Dedifferentiated amniotic fluid mesenchymal stem cell (primary cell): ENCODE results near the gene OR1Q1.
"Not testable (repeated sequence)": the region's sequence is repeated elsewhere in the genome, so short reads cannot be mapped to it uniquely, and the experiment has no call there.

Experiments used
- DNase-seq: peaks from one replicate; pipeline ENCODE4 v3.0.0-alpha.2; 2016; ENCODE audit errors: extremely low spot score

The OR1Q1 gene, protein sequence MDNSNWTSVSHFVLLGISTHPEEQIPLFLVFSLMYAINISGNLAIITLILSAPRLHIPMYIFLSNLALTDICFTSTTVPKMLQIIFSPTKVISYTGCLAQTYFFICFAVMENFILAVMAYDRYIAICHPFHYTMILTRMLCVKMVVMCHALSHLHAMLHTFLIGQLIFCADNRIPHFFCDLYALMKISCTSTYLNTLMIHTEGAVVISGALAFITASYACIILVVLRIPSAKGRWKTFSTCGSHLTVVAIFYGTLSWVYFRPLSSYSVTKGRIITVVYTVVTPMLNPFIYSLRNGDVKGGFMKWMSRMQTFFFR

DNA sequence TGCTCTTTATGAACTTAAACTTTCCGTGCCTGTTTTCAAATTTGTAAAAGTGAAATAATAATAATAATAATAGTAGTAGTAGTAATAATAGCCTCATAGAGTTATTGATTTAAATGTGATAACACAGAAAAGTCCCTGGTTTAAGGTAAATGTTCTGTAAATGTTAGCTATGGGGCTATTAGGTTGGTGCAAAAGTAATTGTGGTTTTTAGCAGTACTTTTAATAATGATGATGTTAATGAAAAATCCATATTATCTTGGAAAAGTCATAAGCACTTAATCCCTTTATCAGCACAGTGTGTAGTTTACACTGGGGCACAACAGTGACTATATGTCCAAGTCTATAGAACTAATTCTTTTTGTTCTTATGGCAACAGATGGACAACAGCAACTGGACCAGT is at the start of gene OR1Q1:
TSS of gene OR1Q1 (plus strand) at position 377 of the 400 bp plus-strand sequence. CDS start at position 377, 0 bp downstream.
- DNase-seq: no peak

DNA sequence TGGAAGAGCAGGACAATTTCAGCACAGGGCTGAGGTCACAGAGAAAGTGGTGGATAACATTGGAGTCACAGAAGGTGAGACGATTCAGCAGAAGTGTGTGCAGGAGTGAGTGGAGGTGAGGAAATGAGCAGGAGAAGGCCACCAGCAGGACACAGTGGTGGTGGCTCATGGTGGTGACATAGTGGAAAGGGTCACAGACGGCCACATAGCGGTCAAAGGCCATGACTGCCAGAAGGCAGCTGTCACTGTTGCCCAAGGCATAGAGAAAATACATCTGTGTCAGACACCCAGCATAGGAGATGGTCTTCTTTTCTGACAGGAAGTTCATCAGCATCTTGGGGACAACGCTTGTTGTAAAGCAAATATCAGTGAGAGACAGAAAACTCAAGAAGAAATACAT is 46.6 kb upstream of the OR1Q1 start:
- DNase-seq: peak; percentile 5

DNA sequence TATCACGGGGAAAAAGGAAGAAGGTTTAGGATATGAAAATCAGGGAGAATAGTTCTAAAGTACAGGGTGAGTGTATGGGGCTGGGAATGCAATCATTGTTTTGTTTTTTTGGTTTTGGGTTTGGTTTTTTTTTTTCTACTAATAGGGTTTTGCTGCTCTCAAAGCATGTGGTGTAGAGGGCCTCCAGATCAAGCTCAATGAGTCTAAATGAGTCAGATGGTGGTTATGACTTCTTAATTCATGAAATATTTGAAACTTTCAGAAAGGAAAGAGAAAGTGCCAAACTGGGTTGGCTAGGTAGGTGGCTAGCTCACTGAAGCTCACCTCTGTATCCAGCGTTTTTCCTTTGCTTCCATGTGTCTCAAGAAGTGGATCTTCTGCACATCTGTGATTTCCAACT is 42.1 kb upstream of the OR1Q1 start:
- DNase-seq: peak; percentile 12

DNA sequence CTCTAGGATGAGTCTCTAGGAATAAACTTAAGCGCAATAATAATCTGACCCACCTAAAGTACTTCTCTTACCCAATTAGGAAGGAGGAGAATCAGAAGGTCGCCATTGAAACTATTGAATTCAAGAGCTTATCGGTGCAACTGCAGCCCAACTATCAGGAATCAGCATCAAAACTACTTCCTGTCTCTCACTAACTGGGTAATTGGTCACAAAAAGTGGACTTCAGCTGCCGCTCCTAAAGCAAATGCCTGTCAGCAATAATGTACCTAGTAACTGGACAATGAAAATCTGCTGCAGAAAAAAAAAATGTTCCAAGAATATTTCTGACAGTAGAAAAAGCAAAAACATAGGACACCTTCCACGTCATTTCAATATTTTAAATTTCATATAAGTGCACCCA is 34.7 kb upstream of the OR1Q1 start:
- peak; percentile 3 for DNase-seq

DNA sequence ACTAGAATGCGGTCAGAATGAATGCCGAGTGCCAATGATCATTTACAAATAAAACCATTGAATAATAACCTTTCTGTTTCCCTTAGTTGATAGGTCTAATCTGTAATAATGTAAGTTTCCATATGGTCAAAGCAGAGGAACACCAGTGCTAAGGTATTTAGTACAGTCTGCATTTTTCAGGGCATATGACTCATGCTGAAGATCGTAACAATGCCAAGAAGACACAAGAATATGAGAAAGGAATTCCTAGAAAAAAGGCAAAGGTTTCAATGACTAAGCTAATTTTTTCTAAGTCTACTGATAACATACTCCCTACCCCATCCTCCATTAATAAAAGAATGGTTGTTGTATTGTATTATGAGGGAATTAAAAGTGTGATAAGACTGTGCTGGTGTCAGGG is 34.2 kb upstream of the OR1Q1 start:
- peak; percentile 29 for DNase-seq

DNA sequence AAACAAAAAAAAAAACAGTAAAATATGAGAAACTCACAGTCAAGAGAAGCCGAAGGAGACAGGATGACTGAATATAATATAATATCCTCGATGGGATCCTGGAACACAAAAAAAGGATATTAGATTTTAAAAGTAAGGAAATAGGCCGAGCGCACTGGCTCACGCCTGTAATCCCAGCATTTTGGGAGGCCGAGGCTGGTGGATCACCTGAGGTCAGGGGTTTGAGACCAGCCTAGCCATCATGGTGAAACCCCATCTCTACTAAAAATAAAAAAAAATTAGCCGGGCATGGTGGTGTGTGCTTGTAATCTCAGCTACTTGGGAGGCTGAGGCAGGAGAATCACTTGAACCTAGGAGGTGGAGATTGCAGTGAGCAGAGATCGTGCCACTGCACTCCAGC is 31.3 kb upstream of the OR1Q1 start, which contains the start of gene OR1L8:
TSS of gene OR1L8 (minus strand) at position 101 of the 400 bp plus-strand sequence. CDS start 14,907 bp downstream, outside the sequence.
- DNase-seq: not testable (repeated sequence)

DNA sequence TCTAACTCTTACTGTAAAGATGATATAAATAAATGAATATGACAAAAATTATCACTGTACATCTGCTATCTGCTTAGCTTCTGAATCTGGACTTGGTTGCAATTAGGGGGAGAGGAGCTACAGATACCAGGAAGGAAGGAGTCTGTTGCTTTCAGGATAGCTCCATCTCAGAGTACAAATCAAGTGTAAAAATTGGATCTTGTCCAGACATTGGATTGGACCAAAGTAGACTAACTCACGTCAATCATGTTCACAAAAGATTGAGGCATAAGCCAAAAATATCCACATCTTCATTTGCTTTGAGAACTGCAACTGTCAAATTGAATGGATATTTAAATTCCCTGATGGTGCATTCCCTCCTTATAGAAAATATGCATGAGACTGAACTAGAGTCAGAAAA is 8.8 kb upstream of the OR1Q1 start:
- DNase-seq: no peak

DNA sequence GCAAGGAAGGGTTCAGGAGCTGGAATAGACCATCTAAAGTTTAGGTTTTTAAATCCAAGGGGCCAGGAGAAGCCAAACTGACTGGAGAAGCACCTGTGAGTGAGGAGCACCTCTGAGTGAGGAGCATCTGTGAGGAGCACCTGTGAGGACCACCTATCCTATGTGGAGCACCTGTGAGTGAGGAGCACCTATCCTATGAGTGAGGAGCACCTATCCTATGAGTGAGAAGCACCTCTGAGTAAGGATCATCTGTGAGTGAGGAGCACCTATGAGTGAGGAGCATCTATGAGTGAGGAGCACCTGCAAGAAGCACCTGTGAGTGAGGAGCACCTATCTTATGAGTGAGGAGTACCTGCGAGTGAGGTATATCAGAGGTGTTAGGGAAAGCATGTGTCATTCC is 8.0 kb upstream of the OR1Q1 start:
- no peak for DNase-seq

DNA sequence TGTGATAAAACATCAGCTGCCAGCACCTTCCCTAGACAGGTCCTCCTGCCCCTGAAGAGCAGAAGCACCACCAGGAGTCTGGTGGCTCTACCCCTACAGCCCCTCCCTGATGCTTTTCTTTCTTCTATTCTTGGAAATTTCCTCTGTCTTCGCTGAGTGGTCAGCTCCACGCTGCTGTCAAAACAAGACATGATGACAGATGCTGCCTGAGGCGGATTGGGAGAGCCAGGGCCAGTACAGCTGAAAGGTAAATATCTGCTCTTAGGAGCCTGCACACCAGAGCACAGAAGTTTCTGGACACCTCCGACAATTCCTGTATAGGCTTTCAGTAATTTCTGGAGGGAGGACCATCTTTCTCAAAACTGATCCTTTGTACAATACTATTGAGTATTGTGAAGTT is 4.7 kb upstream of the OR1Q1 start:
- no peak for DNase-seq

DNA sequence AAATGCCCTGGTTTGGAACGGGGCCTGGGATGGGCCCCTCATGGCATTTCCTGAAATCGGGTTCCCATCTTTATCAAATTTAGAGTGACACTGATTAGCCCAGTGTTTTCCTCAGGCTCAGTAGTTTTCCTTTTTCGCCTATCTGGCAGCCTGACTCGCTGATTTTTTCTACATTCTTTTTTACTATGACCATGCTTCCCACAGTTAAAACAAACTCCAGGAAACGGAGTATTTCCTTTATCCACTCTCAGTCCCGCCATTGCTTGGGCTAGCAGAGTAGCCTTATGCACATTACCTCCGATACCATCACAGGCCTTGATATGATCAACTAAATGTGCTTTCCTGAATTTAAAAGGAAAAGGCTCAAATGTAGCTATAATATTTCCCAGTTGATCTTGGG is 5.5 kb downstream of the OR1Q1 start:
- DNase-seq: no peak

DNA sequence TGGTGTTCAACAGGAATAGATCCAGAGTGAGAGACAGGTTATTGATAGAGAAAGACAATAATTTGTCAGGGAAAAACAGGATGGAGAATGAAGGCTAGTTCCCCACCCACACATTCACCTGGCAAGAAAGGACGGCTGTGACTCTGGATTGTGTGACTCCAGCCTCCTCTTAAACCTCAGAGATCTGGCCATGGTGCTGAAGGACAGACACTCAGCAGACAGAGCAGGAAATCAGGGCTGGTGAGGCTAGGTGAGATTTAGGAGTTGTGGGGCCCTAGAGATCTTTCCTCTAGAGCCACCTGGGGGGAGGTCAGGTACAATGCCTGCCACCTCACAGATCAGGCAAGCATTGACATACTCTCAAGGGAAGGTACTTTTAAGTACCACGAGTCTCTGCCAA is 27.7 kb downstream of the OR1Q1 start:
- DNase-seq: no peak

DNA sequence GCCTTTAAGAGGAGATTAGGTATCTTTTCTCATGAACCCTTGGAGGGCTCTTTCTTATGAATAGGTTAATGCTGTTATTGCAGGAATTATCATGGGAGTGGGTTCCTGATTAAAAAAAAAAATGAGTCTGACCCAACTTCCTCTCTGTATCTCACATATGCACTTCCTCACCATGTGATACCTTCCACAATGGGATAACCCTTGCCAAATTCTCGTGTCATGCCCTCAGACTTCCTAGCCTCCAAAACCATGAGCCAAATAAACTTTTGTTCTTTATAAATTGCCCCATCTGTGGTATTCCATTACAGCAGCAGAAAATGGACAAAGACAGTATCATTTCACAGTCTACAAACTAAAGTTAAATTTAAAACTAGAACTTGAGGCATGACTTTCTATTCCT is 41.8 kb downstream of the OR1Q1 start:
- no peak for DNase-seq

DNA sequence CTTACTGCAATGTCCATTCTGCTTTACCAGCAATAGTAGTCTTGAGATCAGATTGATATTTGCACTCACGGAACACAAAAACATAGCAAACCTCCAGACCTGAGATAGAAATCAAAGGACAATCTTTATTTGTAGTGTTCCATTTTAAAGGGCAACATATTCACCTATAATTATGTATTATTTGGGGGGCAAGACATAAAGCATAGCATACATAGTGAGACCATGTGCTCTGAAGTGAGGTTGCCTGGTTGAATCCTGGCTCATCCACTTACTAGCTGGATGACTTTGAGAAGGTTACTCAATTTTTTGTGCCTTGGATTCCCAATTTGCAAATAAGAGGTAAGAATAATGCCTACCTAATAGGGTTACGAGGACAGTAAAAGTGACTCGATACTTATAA is 43.0 kb downstream of the OR1Q1 start, which contains the start of gene OR1B1:
TSS of gene OR1B1 (minus strand) at position 101 of the 400 bp plus-strand sequence.
- no peak for DNase-seq

DNA sequence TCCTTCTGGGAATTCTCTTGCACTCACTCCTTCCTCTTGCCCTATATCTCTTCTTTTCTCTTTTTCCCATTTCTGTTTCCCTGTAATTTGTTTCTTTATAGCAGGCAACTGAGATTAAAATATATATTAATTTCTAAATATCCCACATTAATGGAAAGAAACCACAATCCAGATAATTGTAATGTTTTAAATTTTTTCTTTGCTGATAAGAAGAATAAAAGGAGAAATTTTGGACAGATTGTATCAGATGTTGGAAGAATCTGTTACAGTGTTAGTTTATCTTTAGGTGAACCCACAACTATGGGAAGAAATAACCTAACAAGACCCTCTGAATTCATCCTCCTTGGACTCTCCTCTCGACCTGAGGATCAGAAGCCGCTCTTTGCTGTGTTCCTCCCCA is 46.9 kb downstream of the OR1Q1 start, which contains the start of gene OR1L1:
TSS of gene OR1L1 (plus strand) at position 301 of the 400 bp plus-strand sequence. CDS start at position 301, 0 bp downstream.
- DNase-seq: no peak
